HCT116 (cell line): ENCODE results near the gene ARHGEF16. TPM values are rescaled to one million over a fixed set of nuclear protein-coding genes. Genes with fewer than 3 reads are reported as not detected.

Source experiments
- ATAC-seq: fragments of 200-7000 bp; cut with Tn5 transposase; 2 replicates; pipeline ENCODE4 v1.9.1; 2020; ENCODE audit warnings: mild to moderate bottlenecking, moderate library complexity
- BruUV-seq: library from RNA; stranded (reverse); fragments of 400-500 nt; replicated peaks from 2 replicates; lab custom pipeline; 2021; lab: Mats Ljungman, UMichigan
- CTCF ChIA-PET: fragments of 300-600 bp; sonication (Branson Sonifier 250); formaldehyde crosslinking; loops from one replicate; lab custom pipeline; 2021; ENCODE audit warnings: antibody characterized with exemption; lab: Charles Lee
- POLR2A ChIA-PET: fragments of 300-600, 350-600 bp; sonication (Branson Sonifier 250); formaldehyde crosslinking; loops from one replicate; lab custom pipeline; 2021; ENCODE audit warnings: antibody characterized with exemption; lab: Charles Lee
- RAD21 ChIA-PET, 2 experiments: fragments of 300-600 bp; sonication (Branson Sonifier 250); formaldehyde crosslinking; loops; one replicate each; lab custom pipeline; 2023; ENCODE audit warnings: low total read pairs in 2 of 2; ENCODE audit not compliant: uncharacterized antibody in 2 of 2, unreplicated experiment in 2 of 2, low non-redundant PET in 1 of 2; lab: Charles Lee
- DNase-seq: peaks from one replicate; pipeline ENCODE4 v3.0.0-alpha.2; 2010; ENCODE audit warnings: low read depth, low spot score
- H2AFZ ChIP-seq: fragments of 200-600 bp; shearing (Covaris generic), sonication (generic); 2 replicates; pipeline ENCODE4 v1.6.1; 2017; ENCODE audit warnings: low read depth, mixed run types, mixed read lengths, antibody characterized with exemption, low read length; ENCODE audit not compliant: poor library complexity, severe bottlenecking
- H3K27ac ChIP-seq: 2 replicates; pipeline ENCODE4 v1.5.1; 2012; ENCODE audit warnings: low read depth, low read length
- H3K27me3 ChIP-seq: fragments of 200-600 bp; sonication (generic); 2 replicates; pipeline ENCODE4 v1.6.1; 2016; ENCODE audit warnings: mixed run types, low read length, mixed read lengths; ENCODE audit not compliant: insufficient read depth
- H3K36me3 ChIP-seq, 2 experiments: fragments of 200-500 bp in 1 of 2; fragments of 200-600 bp in 1 of 2; sonication (Bioruptor generic) in 1 of 2; sonication (generic) in 1 of 2; 2 replicates each; pipeline versions ENCODE4 v1.5.1 to v1.6.1; 2014 to 2016; ENCODE audit warnings: low read length in 2 of 2, inconsistent platforms in 1 of 2, mixed read lengths in 1 of 2, mixed run types in 1 of 2; ENCODE audit not compliant: insufficient read depth in 2 of 2, control insufficient read depth in 1 of 2
- H3K4me1 ChIP-seq, 2 experiments: fragments of 200-600 bp in 1 of 2; sonication (generic) in 1 of 2; 2 replicates each; pipeline versions ENCODE4 v1.5.1 to v1.6.1; 2012 to 2017; ENCODE audit warnings: low read length in 2 of 2, inconsistent platforms in 1 of 2, mild to moderate bottlenecking in 1 of 2, mixed read lengths in 1 of 2, mixed run types in 1 of 2, moderate library complexity in 1 of 2; ENCODE audit not compliant: insufficient read depth in 2 of 2, control insufficient read depth in 1 of 2
- H3K4me2 ChIP-seq: fragments of 200-600 bp; sonication (generic); 2 replicates; pipeline ENCODE4 v1.6.1; 2017; ENCODE audit warnings: mixed run types, low read length, mixed read lengths
- H3K4me3 ChIP-seq, 2 experiments: fragments of 200-600 bp in 1 of 2; sonication (generic) in 1 of 2; replicated peaks in 1 of 2; 2 replicates each; pipeline ENCODE4 v1.5.1; 2011 to 2016; ENCODE audit warnings: low read length in 2 of 2, control low read depth in 1 of 2, low read depth in 1 of 2, mild to moderate bottlenecking in 1 of 2, mixed read lengths in 1 of 2, mixed run types in 1 of 2
- H3K79me2 ChIP-seq: fragments of 200-600 bp; sonication (generic); 2 replicates; pipeline ENCODE4 v1.6.1; 2017; ENCODE audit warnings: mild to moderate bottlenecking, mixed run types, low read length, moderate library complexity, mixed read lengths; ENCODE audit not compliant: insufficient read depth
- H3K9ac ChIP-seq: fragments of 200-600 bp; sonication (generic); 2 replicates; pipeline ENCODE4 v1.6.1; 2016; ENCODE audit warnings: low read length, mixed read lengths
- H3K9me2 ChIP-seq: fragments of 200-600 bp; sonication (generic), shearing (Covaris generic); 2 replicates; pipeline ENCODE4 v1.6.1; 2017; ENCODE audit warnings: mixed run types, mild to moderate bottlenecking, moderate library complexity; ENCODE audit not compliant: insufficient read depth
- H3K9me3 ChIP-seq, 2 experiments: fragments of 200-500 bp in 1 of 2; fragments of 200-600 bp in 1 of 2; sonication (Bioruptor generic) in 1 of 2; sonication (generic) in 1 of 2; 2 replicates each; pipeline ENCODE4 v1.6.1; 2014 to 2017; ENCODE audit warnings: low read length in 2 of 2, mixed read lengths in 2 of 2, inconsistent platforms in 1 of 2, low read depth in 1 of 2, mild to moderate bottlenecking in 1 of 2, mixed run types in 1 of 2, moderate library complexity in 1 of 2; ENCODE audit not compliant: control insufficient read depth in 1 of 2, insufficient read depth in 1 of 2
- H4K20me1 ChIP-seq: fragments of 200-600 bp; sonication (generic), shearing (Covaris generic); 2 replicates; pipeline ENCODE4 v1.6.1; 2017; ENCODE audit warnings: mixed run types, mild to moderate bottlenecking, moderate library complexity; ENCODE audit not compliant: insufficient read depth
- ATF3 ChIP-seq: IDR thresholded peaks from 2 replicates; pipeline ENCODE4 v1.6.1; 2012
- CBX3 ChIP-seq: IDR thresholded peaks from 2 replicates; pipeline ENCODE4 v1.6.1; 2012; ENCODE audit warnings: low read depth
- CEBPB ChIP-seq: IDR thresholded peaks from 2 replicates; pipeline ENCODE4 v1.6.1; 2012; ENCODE audit warnings: low read depth
- CTCF ChIP-seq, 3 experiments: fragments of 200-600 bp in 1 of 3; sonication (generic) in 1 of 3; IDR thresholded peaks in 2 of 3; conservative IDR thresholded peaks in 1 of 3; 2 replicates each; pipeline ENCODE4 v1.5.1; 2012 to 2017; ENCODE audit warnings: low read depth in 2 of 3, low read length in 2 of 3, antibody characterized with exemption in 1 of 3, borderline replicate concordance in 1 of 3, control low read depth in 1 of 3, mild to moderate bottlenecking in 1 of 3, mixed read lengths in 1 of 3, mixed run types in 1 of 3, moderate library complexity in 1 of 3; ENCODE audit not compliant: insufficient read depth in 1 of 3
- EGR1 ChIP-seq: IDR thresholded peaks from 2 replicates; pipeline ENCODE4 v1.6.1; 2012; ENCODE audit warnings: low read depth
- ELF1 ChIP-seq: IDR thresholded peaks from 2 replicates; pipeline ENCODE4 v1.6.1; 2012; ENCODE audit warnings: low read depth, borderline replicate concordance
- EZH2 ChIP-seq: fragments of 200-600 bp; sonication (generic); IDR thresholded peaks from 2 replicates; pipeline ENCODE4 v1.6.1; 2017; ENCODE audit warnings: antibody characterized with exemption, mixed run types
- EZH2phosphoT487 ChIP-seq: fragments of 200-600 bp; IDR thresholded peaks from 2 replicates; pipeline ENCODE4 v1.6.1; 2018; ENCODE audit warnings: antibody characterized with exemption, borderline replicate concordance
- JUND ChIP-seq: IDR thresholded peaks from 2 replicates; pipeline ENCODE4 v1.6.1; 2012
- POLR2A ChIP-seq: IDR thresholded peaks from 2 replicates; pipeline ENCODE4 v1.7.0; 2011; ENCODE audit warnings: borderline replicate concordance; ENCODE audit not compliant: insufficient read depth, insufficient read length; ENCODE audit errors: extremely low read depth
- POLR2AphosphoS5 ChIP-seq: IDR thresholded peaks from 2 replicates; pipeline ENCODE4 v1.6.1; 2011; ENCODE audit warnings: mild to moderate bottlenecking, low read depth, low read length, moderate library complexity
- REST ChIP-seq: IDR thresholded peaks from 2 replicates; pipeline ENCODE4 v1.6.1; 2012; ENCODE audit warnings: low read depth
- SIN3A ChIP-seq: IDR thresholded peaks from 2 replicates; pipeline ENCODE4 v1.6.1; 2012; ENCODE audit warnings: low read depth
- SP1 ChIP-seq: IDR thresholded peaks from 2 replicates; pipeline ENCODE4 v1.6.1; 2012; ENCODE audit warnings: low read depth
- SRF ChIP-seq: IDR thresholded peaks from 2 replicates; pipeline ENCODE4 v1.6.1; 2012; ENCODE audit warnings: low read depth
- TCF7L2 ChIP-seq: IDR thresholded peaks from 2 replicates; pipeline ENCODE4 v1.7.0; 2011; ENCODE audit warnings: borderline replicate concordance, inconsistent platforms; ENCODE audit not compliant: insufficient read depth, insufficient read length; ENCODE audit errors: extremely low read depth
- ZBTB33 ChIP-seq: IDR thresholded peaks from 2 replicates; pipeline ENCODE4 v1.6.1; 2011; ENCODE audit warnings: mild to moderate bottlenecking, low read length, moderate library complexity; ENCODE audit not compliant: insufficient replicate concordance; ENCODE audit errors: extremely low read depth
- ZFX ChIP-seq: fragments of 450-650 bp; IDR thresholded peaks from 2 replicates; pipeline ENCODE4 v1.6.1; 2017
- ZNF274 ChIP-seq: fragments of 200-500 bp; sonication (Bioruptor generic); IDR thresholded peaks from 2 replicates; pipeline ENCODE4 v1.6.1; 2014; ENCODE audit warnings: mild to moderate bottlenecking, low read depth, low read length, inconsistent platforms
- intact Hi-C: fragments of 100-400 bp; cut with micrococcal nuclease; formaldehyde crosslinking; loops from 2 replicates; pipeline ENCODE4 v1.10.0; 2022
- total RNA-seq: library from RNA; stranded (reverse); gene quantifications from one replicate; pipeline ENCODE4 v1.2.1, GENCODE V29; 2021; ENCODE audit not compliant: unreplicated experiment

ARHGEF16 gene
- total RNA-seq, 1 experiment from 2014 or later: 37.4 TPM

GRCh38 chr1:3504822-3505153, 50.3 kb downstream of the ARHGEF16 start:
- BruUV-seq: no TSS peak
- Histone ChIP-seq H3K9me2 (no peaks in the 10 kb centered on the region), H3K27me3 (no peaks in the 10 kb centered on the region), H3K36me3 (no peaks in the 10 kb centered on the region), H3K9me3 (no peaks in the 10 kb centered on the region), H4K20me1 (no peaks in the 10 kb centered on the region), H3K4me3 (0 out of 4 replicates have a peak overlapping the region, but pooled peaks of 1 of the 2 experiments have one; percentile 25)
- RAD21 ChIA-PET: no interaction called here
- intact Hi-C loops: no loop called here
- no peak for TF ChIP-seq ZNF274
- no peak for TF ChIP-seq EZH2phosphoT487
- TF ChIP-seq ELF1: no peak
- no peak for TF ChIP-seq ATF3
- no peak for TF ChIP-seq REST
- no peak for TF ChIP-seq EZH2
- no peak for TF ChIP-seq POLR2A
- TF ChIP-seq CEBPB: no peak
- no peak for TF ChIP-seq CTCF (IDR thresholded peaks at IDR 0.05 in 2 of 3, conservative IDR thresholded peaks at IDR 0.05 in 1 of 3; ENCODE audit: borderline replicate concordance in 1 of 3, insufficient read depth in 1 of 3, low read depth in 2 of 3, low read length in 2 of 3)
- TF ChIP-seq EGR1: no peak
- TF ChIP-seq JUND: no peak
- TF ChIP-seq TCF7L2: no peak
- TF ChIP-seq ZFX: no peak
- TF ChIP-seq SP1: no peak
- TF ChIP-seq ZBTB33: no peak
- TF ChIP-seq CBX3: no peak
- TF ChIP-seq POLR2AphosphoS5: no peak
- TF ChIP-seq SIN3A: no peak
- no peak for TF ChIP-seq SRF
- TF ChIP-seq, all 23 proteins: peak for 0
- ATAC-seq (no peak), DNase-seq (no peak)
- Histone ChIP-seq H3K79me2 (no peaks in the 10 kb centered on the region), H3K4me1 (peaks cover 11 to 52% of the 10 kb centered on the region in 2 experiments; a peak in 3 of 4 replicates), H3K9ac (0 out of 2 replicates have a peak overlapping the region, but pooled peaks have one; percentile 40), H3K4me2 (peak overlapping the region; percentile 61), H3K27ac (no peak overlapping the region; the same call in 1 of the 2 replicates), H2AFZ (no peak overlapping the region)
- ChIA-PET POLR2A (no interaction called here), CTCF (no interaction called here)
